ENCODE results near the gene DHRS7. TPM values are rescaled to one million over a fixed set of nuclear protein-coding genes. Genes with fewer than 3 reads are reported as not detected.

Gene DHRS7
- total RNA-seq, 1 donor from 2014 or later, result 202 TPM

DNA sequence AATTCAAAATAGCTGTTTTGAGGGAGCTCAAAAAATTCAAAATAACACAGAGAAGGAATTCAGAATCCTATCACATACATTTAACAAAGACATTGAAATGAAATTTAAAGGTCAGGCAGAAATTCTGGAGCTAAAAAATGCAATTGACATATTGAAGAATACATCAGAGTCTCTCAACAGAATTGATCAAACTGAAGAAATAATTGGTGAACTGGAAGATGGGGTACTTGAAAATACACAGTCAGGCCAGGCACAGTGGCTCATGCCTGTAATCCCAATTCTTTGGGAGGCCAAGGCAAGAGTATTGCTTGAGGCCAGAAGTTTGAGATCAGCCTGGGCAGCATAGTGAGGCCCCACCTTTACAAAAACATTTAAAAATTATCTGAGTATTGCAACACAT, 34.1 kb upstream of the DHRS7 start:
- no peaks in the 10 kb centered on the region for H3K36me3 ChIP-seq (ENCODE audit: control insufficient read depth, insufficient read depth, low read length)
- no peak for TF ChIP-seq CTCF (IDR thresholded peaks at IDR 0.05; ENCODE audit: insufficient read depth, low read length, severe bottlenecking)
- H3K4me3 ChIP-seq (ENCODE audit: low read depth, low read length), result no peak overlapping the region
- H3K27me3 ChIP-seq (ENCODE audit: control insufficient read depth, insufficient read depth, low read length), result peaks cover 2% of the 10 kb centered on the region
- no peak for FAIRE-seq
- DNase-seq (ENCODE audit: low read depth), result no peak

DNA sequence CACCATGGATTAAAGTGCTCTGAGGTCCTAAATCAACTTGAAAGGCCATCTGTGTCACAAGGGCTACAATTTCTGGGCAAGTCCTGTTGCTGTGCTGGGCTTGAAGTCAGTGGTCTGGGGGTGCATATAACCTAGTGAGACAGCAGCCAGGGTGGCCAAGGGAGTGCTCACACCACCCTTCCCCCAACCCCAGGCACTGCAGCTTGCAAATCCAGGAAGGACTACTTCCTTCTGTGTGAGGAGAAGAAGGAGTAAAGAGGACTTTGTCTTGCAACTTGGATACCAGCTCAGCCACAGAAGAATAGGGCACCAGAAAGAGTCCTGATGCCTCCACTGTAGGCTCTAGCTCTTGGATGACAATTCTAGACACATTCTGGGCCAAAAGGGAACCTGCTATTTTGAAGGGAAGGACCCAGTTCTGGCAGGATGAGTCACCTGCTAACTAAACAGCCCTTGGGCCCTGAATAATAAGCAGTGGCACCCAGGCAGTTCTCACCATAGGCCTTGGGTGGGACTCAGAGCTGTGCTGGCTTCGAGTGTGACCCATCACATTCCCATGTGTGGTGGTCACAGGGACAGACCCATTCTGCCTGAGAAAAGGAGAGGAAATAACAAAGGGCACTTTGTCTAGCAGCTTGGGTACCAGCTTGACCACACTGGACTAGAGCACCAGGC, 32.6 kb upstream of the DHRS7 start:
- Histone ChIP-seq H3K27me3 (ENCODE audit: control insufficient read depth, insufficient read depth, low read length) (peaks cover 2% of the 10 kb centered on the region), H3K36me3 (ENCODE audit: control insufficient read depth, insufficient read depth, low read length) (no peaks in the 10 kb centered on the region), H3K4me3 (ENCODE audit: low read depth, low read length) (no peak overlapping the region)
- FAIRE-seq (peak; percentile 86), DNase-seq (ENCODE audit: low read depth) (peak; percentile 49)
- no peak for TF ChIP-seq CTCF (IDR thresholded peaks at IDR 0.05; ENCODE audit: insufficient read depth, low read length, severe bottlenecking)

- DNase-seq (ENCODE audit: low read depth) (peak; percentile 46), FAIRE-seq (no peak)
- Histone ChIP-seq H3K27me3 (ENCODE audit: control insufficient read depth, insufficient read depth, low read length) (peaks cover 2% of the 10 kb centered on the region), H3K4me3 (ENCODE audit: low read depth, low read length) (no peak overlapping the region), H3K36me3 (ENCODE audit: control insufficient read depth, insufficient read depth, low read length) (no peaks in the 10 kb centered on the region)
- TF ChIP-seq CTCF (IDR thresholded peaks at IDR 0.05; ENCODE audit: insufficient read depth, low read length, severe bottlenecking), result no peak
These were observed 31.1 kb upstream of the DHRS7 start for GRCh38 chr14:60196291-60196690.

- Histone ChIP-seq H3K4me3 (ENCODE audit: low read depth, low read length) (no peak overlapping the region), H3K27me3 (ENCODE audit: control insufficient read depth, insufficient read depth, low read length) (peaks cover 2% of the 10 kb centered on the region), H3K36me3 (ENCODE audit: control insufficient read depth, insufficient read depth, low read length) (no peaks in the 10 kb centered on the region)
- DNase-seq (ENCODE audit: low read depth) (no peak), FAIRE-seq (no peak)
- TF ChIP-seq CTCF (IDR thresholded peaks at IDR 0.05; ENCODE audit: insufficient read depth, low read length, severe bottlenecking), result no peak
These were observed 30.1 kb upstream of the DHRS7 start for GRCh38 chr14:60195179-60195810.

DNA sequence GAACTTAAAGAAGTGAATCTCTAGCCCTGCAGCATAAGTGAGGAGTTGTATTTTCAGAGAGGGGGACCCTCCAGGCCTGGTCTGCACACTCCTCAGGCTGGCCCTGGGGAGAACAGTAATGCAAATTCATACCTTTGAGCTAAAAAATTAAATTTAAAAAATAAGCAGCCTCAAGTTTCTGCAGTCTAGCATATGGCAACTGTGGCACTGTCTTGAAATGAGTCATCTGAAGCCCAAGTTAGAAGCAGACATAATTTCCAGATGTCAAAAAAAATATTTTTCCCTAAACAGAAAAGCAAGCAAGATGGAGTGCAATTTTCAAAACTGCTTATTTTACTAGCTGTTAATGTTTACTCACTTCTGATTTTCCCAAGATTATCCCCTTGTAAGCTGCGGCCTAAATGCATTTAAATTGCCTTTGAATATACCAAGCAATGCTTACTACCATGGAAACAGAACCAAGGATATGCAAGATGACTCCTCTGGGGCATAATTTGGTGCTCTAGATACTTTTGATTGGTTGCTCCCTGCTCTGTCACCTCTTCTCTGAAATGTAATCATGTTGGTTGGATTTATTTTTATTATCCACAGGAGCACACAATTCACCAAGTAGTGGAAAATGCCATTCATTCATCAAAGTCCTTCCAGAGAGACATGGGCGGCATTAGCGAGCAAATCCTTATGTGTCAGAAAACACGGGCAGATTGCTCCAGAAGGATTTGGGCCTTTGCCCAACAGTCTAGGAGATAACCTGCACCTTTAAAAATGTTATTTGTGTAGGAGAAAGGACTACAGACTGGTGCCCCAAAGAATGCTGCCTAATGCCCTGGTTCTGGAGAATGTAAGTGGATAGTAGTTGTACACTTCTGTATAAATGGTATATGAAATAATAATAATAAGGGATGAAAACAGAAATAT, 25.0 kb upstream of the DHRS7 start:
- no peak overlapping the region for H3K4me3 ChIP-seq (ENCODE audit: low read depth, low read length)
- H3K27me3 ChIP-seq (ENCODE audit: control insufficient read depth, insufficient read depth, low read length), result no peaks in the 10 kb centered on the region
- FAIRE-seq (no peak), DNase-seq (ENCODE audit: low read depth) (no peak)
- no peak for TF ChIP-seq CTCF (IDR thresholded peaks at IDR 0.05; ENCODE audit: insufficient read depth, low read length, severe bottlenecking)
- no peaks in the 10 kb centered on the region for H3K36me3 ChIP-seq (ENCODE audit: control insufficient read depth, insufficient read depth, low read length)
